ENCODE results near the gene NEU1. TPM values are rescaled to one million over a fixed set of nuclear protein-coding genes. Genes with fewer than 3 reads are reported as not detected.

Gene NEU1
- total and polyA plus RNA-seq, 10 donors, result 14.0 to 60.7 (median 37.8) TPM

- 0 to 1% (median 0%) methylated on average over 25 to 49 of the region's 49 CpGs for WGBS, 5 donors
- H3K9me3 ChIP-seq, result no peaks in the 10 kb centered on the region
- peak within 1 kb of the TSS; percentile 73 to 100 (median 96) for H3K4me3 ChIP-seq
- peaks cover 33 to 61% (median 53%) of the 10 kb centered on the region in 6 donors for H3K4me1 ChIP-seq
- H3K27ac ChIP-seq, result peak within 1 kb of the TSS; percentile 80 to 90 (median 86)
- intact Hi-C loops (cut with DNase I; ENCODE audit: low total_unique reads), result no loop called here
- DNase-seq, result peak; percentile 98
- TF ChIP-seq POLR2A (IDR thresholded peaks at IDR 0.05) (peak in 1 of 3 donors; percentile 35), POLR2AphosphoS5 (IDR thresholded peaks at IDR 0.05) (peak; percentile 80 to 86 (median 82))
- TF ChIP-seq, protein P1, sequence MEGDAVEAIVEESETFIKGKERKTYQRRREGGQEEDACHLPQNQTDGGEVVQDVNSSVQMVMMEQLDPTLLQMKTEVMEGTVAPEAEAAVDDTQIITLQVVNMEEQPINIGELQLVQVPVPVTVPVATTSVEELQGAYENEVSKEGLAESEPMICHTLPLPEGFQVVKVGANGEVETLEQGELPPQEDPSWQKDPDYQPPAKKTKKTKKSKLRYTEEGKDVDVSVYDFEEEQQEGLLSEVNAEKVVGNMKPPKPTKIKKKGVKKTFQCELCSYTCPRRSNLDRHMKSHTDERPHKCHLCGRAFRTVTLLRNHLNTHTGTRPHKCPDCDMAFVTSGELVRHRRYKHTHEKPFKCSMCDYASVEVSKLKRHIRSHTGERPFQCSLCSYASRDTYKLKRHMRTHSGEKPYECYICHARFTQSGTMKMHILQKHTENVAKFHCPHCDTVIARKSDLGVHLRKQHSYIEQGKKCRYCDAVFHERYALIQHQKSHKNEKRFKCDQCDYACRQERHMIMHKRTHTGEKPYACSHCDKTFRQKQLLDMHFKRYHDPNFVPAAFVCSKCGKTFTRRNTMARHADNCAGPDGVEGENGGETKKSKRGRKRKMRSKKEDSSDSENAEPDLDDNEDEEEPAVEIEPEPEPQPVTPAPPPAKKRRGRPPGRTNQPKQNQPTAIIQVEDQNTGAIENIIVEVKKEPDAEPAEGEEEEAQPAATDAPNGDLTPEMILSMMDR (IDR thresholded peaks at IDR 0.05 in 8 of 11, conservative IDR thresholded peaks at IDR 0.05 in 3 of 11), result peak in 3 of 11 experiments; percentile 22 to 26 (median 24)
- H3K27me3 ChIP-seq (replicated peaks in 1 of 7), result no peaks in the 10 kb centered on the region
- H3K36me3 ChIP-seq, result peaks cover 0 to 36% (median 25%) of the 10 kb centered on the region in 6 donors
Observed at GRCh38 chr6:31897612-31898382, 35.2 kb upstream of the NEU1 start, which contains the start of gene EHMT2. Gene EHMT2 (minus strand): TSS chr6:31897698. CDS start chr6:31897677, 21 bp downstream.

- Histone ChIP-seq H3K9me3 (no peaks in the 10 kb centered on the region), H3K27me3 (replicated peaks in 1 of 7) (no peaks in the 10 kb centered on the region), H3K27ac (peak overlapping the region; percentile 63 to 90 (median 86)), H3K4me1 (peaks cover 29 to 55% (median 46%) of the 10 kb centered on the region in 6 donors), H3K4me3 (peak overlapping the region; percentile 73 to 100 (median 96)), H3K36me3 (peaks cover 0 to 44% (median 32%) of the 10 kb centered on the region in 6 donors)
- no peak for DNase-seq
- WGBS, 5 donors, result 0 to 2% (median 1%) methylated on average over 9 to 53 of the region's 62 CpGs
- intact Hi-C loops (cut with DNase I; ENCODE audit: low total_unique reads), result no loop called here
- TF ChIP-seq POLR2AphosphoS5 (IDR thresholded peaks at IDR 0.05) (no peak), POLR2A (IDR thresholded peaks at IDR 0.05) (no peak)
- TF ChIP-seq, protein P1 (IDR thresholded peaks at IDR 0.05 in 8 of 11, conservative IDR thresholded peaks at IDR 0.05 in 3 of 11), result no peak
Observed at GRCh38 chr6:31896856-31897611, 34.4 kb upstream of the NEU1 start.

DNA sequence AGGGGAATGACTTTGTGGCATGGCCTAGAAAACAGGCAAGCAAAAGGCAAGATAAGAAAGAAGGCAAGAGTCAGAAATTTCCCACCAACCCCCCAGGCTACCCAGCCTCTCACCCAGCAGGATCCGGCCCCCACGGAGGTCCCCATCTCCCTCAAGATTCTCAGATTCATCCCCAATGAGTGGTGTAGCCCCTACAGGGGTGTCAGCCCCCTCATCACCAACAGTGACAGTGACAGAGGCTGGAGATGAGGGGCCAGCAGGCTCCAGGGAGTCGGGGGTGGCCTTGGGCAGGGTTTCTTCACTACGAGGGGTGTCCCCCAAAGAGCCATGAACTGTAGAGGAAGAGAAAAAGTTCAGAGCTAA lies 33.9 kb upstream of the NEU1 start:
- Histone ChIP-seq H3K27me3 (replicated peaks in 1 of 7) (no peaks in the 10 kb centered on the region), H3K36me3 (peaks cover 0 to 49% (median 37%) of the 10 kb centered on the region in 6 donors), H3K9me3 (no peaks in the 10 kb centered on the region), H3K27ac (peak overlapping the region; percentile 63 to 90 (median 86)), H3K4me3 (peak overlapping the region; percentile 73 to 100 (median 96)), H3K4me1 (peaks cover 28 to 54% (median 46%) of the 10 kb centered on the region in 6 donors)
- intact Hi-C loops (cut with DNase I; ENCODE audit: low total_unique reads), result no loop called here
- DNase-seq, result peak; percentile 72
- TF ChIP-seq, protein P1 (IDR thresholded peaks at IDR 0.05 in 8 of 11, conservative IDR thresholded peaks at IDR 0.05 in 3 of 11), result no peak
- TF ChIP-seq POLR2AphosphoS5 (IDR thresholded peaks at IDR 0.05) (no peak), POLR2A (IDR thresholded peaks at IDR 0.05) (no peak)
- WGBS, 5 donors, result 39 to 51% (median 48%) methylated on average over 4 of the region's 4 CpGs

All from spleen (tissue), 11 donors.